ENCODE results near the gene CRYAA. TPM values are rescaled to one million over a fixed set of nuclear protein-coding genes. Genes with fewer than 3 reads are reported as not detected.

CRYAA gene
- polyA plus RNA-seq, 5 donors, result 0.18 TPM; not detected in 4

- DNase-seq, result no peak
Observed at GRCh38 chr21:43203591-43203990, 34.8 kb downstream of the CRYAA start.

- no peak for DNase-seq
Observed at GRCh38 chr21:43204638-43205037, 35.8 kb downstream of the CRYAA start.

GRCh38 chr21:43206231-43207042 is 37.6 kb downstream of the CRYAA start:
- DNase-seq, result no peak

GRCh38 chr21:43207043-43207315 is 38.2 kb downstream of the CRYAA start:
- no peak for DNase-seq

GRCh38 chr21:43207868-43208267 is 39.1 kb downstream of the CRYAA start:
- no peak for DNase-seq

GRCh38 chr21:43208561-43209332 is 39.9 kb downstream of the CRYAA start:
- DNase-seq, result no peak

GRCh38 chr21:43209575-43210453 is 41.0 kb downstream of the CRYAA start:
- DNase-seq, result no peak

- no peak for DNase-seq
Observed at GRCh38 chr21:43210454-43211071, 41.8 kb downstream of the CRYAA start.

GRCh38 chr21:43211072-43211759 is 42.4 kb downstream of the CRYAA start:
- DNase-seq, result peak in 1 of 2 donors; percentile 32

- DNase-seq, result no peak
Observed at GRCh38 chr21:43211760-43212115, 42.9 kb downstream of the CRYAA start.

Other genes with a start within 250 kb of the CRYAA start
- 1 to 10 TPM; 1.5 to 3.1 (median 1.7) TPM for gene ERVH48-1, start 243.4 kb upstream of the CRYAA start, polyA plus RNA-seq (ENCODE audit: insufficient read depth in 1 of 5, insufficient read length in 5 of 5, low replicate concordance in 1 of 5)
- 10 to 100 TPM; 23.8 to 30.5 (median 26.3) TPM for gene PKNOX1, start 194.4 kb upstream of the CRYAA start, polyA plus RNA-seq (ENCODE audit: insufficient read depth in 1 of 5, insufficient read length in 5 of 5, low replicate concordance in 1 of 5)
- 1 to 10 TPM; 1.7 to 6.7 (median 3.8) TPM for gene CBS, start 93.2 kb upstream of the CRYAA start, polyA plus RNA-seq (ENCODE audit: insufficient read depth in 1 of 5, insufficient read length in 5 of 5, low replicate concordance in 1 of 5)
- gene U2AF1, start 61.4 kb upstream of the CRYAA start, polyA plus RNA-seq (ENCODE audit: insufficient read depth in 1 of 5, insufficient read length in 5 of 5, low replicate concordance in 1 of 5), result 10 to 100 TPM; 30.1 to 68.2 (median 66.0) TPM